Hypothalamus (tissue), 51 donors: Measurements from ENCODE around the gene EFCAB12.
"Not testable (repeated sequence)": the region's sequence is repeated elsewhere in the genome, so short reads cannot be mapped to it uniquely, and the experiment has no call there.

Source experiments
- DNase-seq, 51 donors: peaks; one replicate each; lab custom pipeline; 2025; lab: John Stamatoyannopoulos, UW

EFCAB12 gene

DNA sequence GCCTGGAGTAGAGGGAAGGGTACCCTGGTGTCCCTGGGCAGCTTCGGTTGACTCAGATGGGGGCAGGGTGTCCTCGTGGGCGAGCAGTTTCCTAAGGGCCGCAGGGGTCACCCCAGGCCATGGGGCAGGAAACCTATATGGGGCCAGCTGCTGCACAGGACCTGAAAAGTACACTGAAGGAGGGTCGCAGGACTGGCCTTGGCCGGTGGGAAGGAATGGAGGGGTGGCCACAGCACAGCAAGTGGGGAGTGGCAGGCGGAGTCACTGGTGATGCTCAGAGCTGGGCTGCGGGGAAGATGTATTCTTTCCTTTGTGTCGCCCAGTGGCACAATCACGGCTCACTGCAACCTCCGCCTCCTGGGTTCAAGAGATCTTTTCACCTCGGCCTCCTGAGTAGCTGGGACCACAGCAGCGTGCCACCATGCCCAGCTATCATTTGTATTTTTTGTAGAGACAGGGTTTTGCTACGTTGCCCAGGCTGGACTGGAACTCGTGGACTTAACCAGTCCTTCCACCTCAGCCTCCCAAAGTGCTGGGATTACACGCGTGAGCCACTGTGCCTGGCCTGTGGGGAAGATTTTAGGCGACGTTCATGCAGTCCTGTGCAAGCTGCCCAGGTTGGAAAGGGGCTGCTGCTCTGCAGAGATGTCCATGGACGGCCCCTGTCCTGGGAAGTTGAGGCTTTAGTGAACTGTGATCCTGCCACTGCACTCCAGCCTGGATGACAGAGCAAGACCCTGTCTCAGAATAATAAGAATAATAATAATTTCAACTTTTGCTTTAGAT lies 57.2 kb downstream of the EFCAB12 start:
- no peak for DNase-seq

DNA sequence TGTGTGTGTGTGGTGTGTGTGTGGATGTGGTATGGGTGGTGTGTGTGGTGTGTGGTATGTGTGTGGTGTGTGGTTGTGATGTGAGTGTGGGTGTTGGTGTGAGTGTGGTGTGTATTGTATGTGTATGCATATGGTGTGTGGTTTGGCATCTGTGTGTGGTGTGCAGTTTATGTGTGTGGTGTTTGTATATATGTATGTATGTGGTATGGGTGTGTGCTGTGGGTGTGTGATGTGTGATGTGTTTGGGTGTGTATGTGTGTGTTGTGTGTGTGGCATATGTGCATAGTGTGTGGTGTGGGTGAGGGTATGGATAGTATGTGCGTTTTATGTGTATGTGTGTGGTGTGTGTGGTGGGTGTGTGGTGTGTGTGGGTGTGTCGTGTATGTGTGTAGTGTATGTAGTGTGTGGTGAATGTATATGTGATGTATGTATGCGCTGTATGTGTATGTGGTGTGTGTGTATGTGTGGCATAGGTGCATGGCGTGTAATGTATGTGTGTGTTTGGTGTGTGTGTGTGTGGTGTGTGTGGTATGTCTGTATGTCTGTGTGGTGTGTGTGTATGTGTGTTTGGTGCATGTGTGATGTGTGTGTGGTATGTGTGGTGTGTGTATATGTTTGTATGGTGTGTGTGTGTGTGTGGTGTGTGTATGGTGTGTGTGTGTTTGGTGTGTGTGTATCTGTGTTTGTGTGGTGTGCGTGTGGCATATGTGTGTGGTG lies 58.0 kb downstream of the EFCAB12 start:
- no peak for DNase-seq

DNA sequence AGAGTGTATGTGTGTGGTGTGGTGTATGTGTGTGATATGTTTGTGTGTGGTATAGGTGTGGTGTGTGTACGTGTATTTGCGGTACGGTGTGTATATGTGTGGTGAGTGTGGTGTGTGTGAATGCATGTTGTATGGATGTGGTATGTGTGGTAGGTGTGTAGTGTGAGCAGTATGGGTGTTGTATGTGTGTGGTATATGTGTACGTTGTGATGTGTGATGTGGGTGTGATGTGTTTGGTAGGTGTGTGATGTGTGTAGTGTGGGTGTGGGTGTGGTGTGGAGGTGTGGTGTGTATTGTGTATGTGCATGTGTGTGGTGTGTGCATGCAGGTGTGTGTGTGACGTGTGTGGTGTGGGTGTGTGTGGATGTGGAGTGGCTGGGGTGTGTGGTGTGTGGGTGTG lies 58.7 kb downstream of the EFCAB12 start:
- no peak for DNase-seq

DNA sequence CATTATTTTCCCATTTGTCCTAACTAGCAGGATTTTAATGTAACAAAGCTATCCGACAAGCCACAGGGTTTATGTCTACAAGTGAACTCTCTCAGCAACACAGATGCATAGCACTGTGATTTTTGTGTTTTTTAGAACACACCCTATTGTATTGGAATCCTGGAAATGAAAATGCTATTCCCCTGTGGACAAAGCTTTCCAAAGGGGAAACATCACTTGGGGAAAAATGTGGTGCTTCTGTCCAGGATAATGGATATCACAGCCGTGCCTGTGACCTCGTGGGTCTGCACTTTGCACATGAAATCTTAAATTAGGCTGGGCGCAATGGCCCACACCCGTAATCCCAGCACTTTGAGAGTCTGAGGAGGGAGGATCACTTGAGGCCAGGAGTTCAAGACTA lies 60.6 kb downstream of the EFCAB12 start:
- no peak for DNase-seq

DNA sequence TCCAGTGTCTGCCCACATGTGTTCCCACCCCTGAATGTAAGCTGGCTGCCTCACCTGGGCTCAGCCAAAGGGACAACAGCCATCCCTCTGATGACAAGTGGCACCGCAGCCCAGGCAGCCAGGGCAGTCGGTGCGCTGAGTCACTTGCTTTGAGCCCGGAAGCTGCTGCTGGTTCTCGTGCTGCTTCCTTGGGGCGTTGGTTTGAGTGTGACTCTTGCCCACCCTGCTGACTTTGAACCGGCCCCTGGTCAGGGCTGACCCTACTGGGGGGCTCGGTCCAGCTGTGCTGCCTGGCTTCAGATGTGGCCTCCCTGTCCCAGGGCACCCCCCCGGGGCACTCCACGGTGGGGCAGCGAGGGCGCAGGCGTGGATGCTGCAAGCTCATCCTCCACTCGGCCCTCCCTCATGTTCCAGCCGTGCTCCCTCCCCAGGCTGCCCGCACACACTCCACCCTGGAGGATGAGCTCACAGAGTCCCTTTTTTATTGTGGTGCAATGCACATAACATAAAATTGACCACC lies 62.1 kb downstream of the EFCAB12 start:
- no peak for DNase-seq

DNA sequence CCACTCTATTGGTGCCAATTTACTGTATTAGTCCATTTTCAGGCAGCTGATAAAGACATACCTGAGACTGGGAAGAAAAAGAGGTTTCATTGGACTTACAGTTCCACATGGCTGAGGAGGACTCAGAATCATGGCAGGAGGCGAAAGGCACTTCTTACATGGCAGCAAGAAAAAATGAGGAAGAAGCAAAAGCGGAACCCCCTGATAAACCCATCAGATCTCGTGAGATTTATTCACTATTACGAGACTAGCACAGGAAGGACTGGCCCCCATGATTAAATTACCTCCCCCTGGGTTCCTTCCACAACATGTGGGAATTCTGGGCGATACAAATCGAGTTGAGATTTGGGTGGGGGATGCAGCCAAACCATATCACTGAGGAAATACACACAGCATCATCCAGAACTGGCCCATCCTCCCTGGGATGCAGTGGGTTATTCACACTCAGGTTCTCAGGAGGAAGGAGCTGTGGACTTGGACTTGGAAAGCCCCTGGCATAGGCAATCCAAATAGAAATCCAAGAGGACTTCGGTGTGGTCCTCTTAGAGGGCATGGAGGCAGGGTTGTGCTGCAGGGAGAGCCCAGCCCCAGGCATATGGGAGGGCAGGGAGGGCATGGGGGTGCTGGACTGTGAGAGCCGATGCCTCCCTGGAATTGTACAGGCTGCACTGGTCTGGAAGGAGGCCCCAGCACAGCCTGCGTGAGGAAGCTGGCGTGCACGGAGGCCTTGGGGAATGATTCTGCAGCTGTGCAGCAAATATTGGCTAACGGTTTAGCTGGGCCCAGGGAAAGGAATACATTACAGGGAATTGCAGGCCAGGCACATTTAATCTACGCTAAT lies 62.9 kb downstream of the EFCAB12 start:
- DNase-seq: no peak

DNA sequence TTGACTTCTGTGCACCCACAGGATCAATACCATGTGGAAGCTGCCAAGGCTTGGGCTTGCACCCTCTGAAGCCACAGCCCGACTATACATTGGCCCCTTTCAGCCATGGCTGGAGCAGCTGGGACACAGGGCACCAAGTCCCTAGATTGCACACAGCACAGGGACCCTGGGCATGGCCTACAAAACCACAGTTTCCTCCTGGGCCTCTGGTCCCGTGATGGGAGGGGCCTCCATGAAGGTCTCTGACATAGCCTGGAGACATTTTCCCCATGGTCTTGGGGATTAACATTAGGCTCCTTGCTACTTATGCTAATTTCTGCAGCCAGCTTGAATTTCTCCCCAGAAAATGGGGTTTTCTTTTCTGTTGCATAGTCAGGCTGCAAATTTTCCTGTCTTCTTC lies 63.6 kb downstream of the EFCAB12 start:
- DNase-seq: not testable (repeated sequence)

DNA sequence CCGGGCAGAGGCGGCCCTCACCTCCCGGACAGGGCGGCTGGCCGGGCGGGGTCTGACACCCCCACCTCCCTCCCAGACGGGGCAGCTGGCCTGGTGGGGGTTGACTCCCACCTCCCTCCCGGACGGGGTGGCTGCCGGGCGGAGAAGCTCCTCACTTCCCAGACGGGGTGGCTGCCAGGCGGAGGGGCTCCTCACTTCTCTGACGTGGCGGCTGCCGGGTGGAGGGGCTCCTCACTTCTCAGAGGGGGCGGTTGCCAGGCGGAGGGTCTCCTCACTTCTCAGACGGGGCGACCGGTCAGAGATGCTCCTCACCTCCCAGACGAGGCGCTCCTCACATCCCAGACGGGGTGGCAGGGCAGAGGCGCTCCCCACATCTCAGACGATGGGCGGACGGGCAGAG lies 65.1 kb downstream of the EFCAB12 start:
- DNase-seq: not testable (repeated sequence)

DNA sequence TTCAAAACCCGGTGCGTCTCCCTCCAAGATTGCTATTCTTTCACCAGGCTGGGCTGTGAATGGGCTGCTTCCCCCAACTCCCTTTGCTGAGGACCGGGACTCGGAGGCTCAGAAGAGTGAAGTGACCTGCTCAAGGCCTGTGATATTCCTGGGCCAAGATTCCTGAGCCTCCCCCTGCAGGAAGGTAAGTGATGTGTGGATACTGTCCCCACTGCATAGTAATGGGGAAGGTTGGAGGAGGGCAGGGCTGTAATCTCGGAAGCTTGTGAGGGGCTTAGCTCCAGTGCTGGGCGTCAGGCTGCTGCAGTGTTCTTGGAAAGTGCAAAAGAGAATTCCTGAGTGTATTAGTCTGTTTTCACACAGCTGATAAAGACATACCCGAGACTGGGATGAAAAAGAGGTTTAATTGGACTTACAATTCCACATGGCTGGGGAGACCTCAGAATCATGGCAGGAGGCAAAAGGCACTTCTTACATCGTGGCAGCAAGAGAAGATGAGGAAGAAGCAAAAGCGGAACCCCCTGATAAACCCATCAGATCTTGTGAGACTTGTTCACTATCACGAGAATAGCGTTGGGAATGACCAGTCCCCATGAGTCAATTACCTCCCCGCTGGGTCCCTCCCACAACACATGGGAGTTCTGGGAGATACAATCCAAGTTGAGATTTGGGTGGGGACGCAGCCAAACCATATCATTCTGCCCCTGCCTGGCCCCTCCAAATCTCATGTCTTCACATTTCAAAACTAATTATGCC lies 67.6 kb downstream of the EFCAB12 start:
- DNase-seq: no peak

DNA sequence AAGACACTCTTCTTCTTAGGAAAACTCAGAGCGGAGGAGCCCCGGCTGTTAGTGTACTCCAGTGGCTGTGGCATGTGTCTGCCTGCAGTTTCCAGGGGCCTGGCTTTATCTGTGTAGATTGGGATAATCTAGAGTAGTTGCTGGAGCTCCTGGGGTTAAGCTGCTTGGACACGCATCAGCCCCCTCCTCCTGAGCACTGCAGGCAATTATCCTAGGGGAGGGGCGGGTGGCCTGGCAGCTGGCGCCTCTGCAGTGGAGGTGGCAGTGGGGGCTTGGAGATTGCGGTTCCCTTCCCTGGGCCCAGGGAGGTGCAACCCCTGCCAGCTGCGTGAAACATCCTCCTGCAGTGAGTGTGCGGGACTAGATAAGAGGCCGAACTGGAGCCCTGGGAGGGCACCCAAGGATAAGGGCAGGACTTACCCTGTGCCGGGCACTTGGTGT lies 68.2 kb downstream of the EFCAB12 start:
- DNase-seq: no peak

DNA sequence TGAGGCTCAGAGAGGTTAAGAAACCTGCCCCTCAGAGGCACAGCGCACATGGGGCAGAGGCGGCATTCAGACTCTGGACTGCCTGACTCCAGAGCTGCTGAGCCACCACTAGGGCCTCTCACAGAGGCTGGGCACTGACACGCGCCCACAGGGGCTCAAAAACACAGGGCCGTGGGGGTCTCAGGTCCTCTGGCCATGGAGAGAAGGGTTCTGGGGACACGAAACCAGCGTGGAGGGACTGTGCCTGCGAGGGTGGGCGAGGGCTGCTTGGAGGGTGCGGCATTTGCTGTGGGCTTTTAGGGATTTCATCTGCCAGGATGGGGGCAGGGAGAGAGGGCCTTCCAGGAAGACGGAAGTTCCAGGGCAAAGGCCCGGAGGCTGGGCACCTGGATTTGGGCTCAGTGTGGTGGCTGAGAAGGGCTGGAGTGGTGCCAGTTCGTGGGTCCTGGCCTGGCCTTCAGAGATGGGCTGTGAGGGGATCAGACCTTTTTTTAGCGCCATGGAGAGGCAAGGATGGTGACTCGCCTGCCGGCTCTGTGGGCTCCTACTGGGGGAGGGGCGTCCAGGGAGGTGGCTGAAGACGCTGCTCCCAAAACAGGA lies 69.6 kb downstream of the EFCAB12 start:
- no peak for DNase-seq

DNA sequence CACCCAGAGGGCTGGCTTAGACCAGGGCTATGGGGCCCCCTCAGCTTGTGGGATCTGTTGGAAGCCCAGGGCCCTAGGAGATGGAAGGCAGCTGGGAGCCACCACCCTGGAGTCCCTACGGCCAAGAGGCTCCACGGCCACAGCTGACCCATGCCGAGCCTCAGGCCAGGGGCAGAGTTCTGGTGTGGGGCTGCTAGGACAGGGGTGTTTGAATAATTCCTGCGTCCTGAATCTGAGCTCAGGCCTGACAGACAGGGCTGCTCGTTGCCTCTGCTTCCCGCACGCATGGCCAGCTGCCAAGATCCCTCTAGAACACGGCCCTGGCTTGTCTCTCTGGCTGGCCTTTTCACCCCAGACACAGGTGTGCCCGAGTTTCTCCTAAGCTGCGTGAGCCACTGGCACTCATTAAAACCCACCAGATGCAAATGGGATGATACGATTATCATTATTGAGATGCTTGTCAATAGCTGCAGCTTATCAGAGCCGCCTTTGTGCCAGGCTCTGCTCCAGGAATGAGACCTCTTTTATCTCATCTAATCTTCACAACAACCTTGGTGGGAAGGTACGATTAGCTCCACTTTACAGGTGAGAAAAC lies 70.2 kb downstream of the EFCAB12 start:
- no peak for DNase-seq

DNA sequence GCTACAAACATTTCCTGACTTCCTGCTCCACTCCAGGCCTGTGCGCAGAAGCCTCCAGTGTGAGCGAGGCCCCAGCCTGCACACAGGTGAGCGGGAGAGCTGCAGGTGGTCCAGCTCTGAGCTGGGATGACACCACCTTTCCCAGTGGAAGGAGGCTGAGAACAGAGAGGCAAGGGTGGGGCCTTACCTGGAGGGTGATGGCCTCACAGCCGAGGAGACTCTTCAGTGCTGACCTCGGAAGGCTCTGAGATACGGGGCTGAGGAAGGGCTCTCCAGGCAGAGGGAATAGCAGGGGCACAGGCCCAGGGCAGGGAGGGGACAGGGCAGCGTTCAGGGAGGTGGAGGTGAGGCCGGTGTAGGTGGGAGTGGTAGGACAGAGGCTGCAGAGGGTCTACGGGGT lies 70.8 kb downstream of the EFCAB12 start:
- no peak for DNase-seq

DNA sequence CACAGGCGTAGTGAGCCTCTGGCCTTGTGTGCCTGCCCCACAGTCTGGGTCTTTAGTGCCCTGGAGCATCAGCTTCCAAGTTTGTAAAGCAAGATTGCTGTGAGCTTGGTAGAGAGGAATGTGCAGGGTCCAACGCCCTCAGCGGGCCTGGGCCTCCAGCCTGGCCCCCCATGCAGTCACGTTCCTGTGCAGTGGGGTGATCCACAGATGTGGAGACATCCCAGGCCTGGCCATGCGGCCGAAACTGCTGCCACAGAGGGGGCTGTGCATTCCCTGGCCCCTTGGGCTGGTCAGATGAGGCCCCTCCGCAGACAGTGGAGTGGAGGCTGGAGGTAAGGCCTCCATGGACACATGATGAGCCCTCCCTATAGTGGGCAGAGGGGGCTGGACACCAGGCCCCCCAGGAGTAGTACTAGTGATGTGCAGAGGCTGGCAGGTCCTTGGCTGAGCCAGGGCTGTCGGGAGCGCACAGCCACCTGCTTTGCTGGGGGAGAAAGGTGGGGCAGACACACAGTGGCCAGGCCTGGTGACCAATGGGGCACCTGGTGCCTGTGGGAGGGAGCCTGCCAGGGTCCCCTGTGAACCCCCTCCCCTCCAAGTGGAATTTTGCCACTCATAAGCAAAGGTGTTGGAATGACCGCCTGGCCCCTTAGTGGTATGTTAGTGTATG lies 71.5 kb downstream of the EFCAB12 start:
- DNase-seq: no peak

DNA sequence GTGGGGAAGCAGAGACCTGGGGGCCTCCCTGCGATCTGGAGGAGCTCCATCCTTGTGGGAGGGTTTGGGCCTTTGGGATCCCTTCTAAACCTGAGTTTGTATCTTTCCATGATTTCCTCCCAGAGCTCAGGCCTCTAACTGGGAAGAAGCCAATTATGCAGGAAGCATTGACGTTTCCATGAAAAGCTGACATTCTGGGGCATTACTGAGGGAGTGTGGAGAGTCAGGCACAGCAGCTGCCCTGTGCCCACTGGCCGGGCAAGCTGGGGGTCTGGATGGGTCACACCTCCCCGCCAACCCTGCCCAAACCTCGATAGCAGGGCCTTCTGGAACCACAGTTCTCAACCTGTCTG lies 74.9 kb downstream of the EFCAB12 start:
- DNase-seq: no peak

DNA sequence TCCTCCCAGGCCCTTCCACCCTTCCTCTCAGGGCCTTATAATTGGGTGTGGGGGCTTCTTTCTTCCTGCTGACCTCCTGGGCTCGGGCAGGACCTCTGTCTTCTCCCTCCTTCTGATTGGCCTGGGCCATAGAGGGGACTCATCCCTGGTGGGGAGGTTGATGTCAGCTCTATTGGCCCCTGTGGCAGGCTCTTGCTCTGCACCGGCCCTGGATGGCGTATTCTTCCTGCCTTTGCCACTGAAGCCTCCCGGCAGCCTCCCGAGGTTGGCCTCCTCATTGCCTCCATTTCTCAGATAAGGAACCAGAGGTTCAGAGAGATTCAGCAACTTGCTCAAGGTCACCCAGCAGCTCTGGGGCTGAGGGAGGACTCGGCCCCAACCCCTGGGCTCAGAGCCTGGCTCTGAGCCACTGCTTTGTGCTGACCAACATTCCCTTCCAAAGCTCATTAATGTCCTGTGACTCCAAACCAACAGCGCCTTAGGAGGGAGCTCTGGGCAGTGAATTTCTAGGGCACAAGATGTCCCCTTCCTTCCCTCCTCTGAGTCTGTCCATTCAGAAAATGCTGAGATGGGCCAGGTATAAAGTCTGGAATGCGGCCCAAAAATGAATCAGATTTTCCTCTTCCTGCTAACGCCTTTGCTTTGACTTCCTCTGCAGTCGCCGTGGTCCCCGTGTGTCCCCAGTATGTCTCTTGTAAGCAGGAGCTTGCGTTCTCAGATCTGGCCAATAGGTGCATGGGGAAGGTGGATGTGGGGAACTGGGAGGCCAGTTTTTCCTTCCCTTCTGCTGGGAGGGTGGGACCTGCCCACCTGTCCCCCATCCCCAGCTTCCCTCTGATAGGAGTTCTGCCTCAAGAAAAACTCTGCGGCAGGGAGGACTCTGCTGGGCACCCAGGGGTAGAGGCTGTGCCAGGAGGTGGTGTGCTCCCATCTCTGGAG lies 75.5 kb downstream of the EFCAB12 start:
- DNase-seq: no peak

DNA sequence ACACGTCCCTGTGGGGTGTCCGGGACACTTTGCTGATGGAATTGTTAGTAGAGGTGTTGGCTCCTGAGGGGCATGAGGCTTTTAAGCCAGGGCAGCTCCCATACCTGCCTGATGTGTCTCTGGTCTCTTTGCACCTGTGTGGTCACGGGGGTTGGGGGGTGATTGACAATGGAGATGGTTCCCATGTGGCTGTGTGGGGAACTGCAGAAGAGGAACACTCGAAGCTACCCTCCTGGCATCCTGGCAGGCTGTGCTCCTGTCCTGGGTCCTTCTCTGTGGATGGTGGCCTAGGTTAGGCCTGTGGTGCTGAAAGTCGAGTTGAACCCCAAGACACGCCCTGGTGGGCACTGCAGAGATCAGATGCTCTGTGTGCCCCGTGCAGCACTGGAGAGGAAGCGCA lies 76.4 kb downstream of the EFCAB12 start:
- DNase-seq: no peak
